Measurements from ENCODE around the gene MAP7D1. TPM values are rescaled to one million over a fixed set of nuclear protein-coding genes. Genes with fewer than 3 reads are reported as not detected.

MAP7D1 gene
- total RNA-seq, 2 donors from 2014 or later = 353 to 356 TPM

GRCh38 chr1:36150296-36151133 is 5.4 kb upstream of the MAP7D1 start:
- TF ChIP-seq CTCF (IDR thresholded peaks at IDR 0.05) = no peak
- Histone ChIP-seq H3K9me3 (no peaks in the 10 kb centered on the region), H3K27ac (peak overlapping the region; percentile 96 to 97), H3K4me1 (peaks cover 0 to 62% of the 10 kb centered on the region in 2 donors), H3K27me3 (no peaks in the 10 kb centered on the region), H3K4me3 (peak overlapping the region in 1 of 2 donors; percentile 8), H3K36me3 (peaks cover 5% of the 10 kb centered on the region)
- DNase-seq (ENCODE audit: low spot score) = peak; percentile 97

DNA sequence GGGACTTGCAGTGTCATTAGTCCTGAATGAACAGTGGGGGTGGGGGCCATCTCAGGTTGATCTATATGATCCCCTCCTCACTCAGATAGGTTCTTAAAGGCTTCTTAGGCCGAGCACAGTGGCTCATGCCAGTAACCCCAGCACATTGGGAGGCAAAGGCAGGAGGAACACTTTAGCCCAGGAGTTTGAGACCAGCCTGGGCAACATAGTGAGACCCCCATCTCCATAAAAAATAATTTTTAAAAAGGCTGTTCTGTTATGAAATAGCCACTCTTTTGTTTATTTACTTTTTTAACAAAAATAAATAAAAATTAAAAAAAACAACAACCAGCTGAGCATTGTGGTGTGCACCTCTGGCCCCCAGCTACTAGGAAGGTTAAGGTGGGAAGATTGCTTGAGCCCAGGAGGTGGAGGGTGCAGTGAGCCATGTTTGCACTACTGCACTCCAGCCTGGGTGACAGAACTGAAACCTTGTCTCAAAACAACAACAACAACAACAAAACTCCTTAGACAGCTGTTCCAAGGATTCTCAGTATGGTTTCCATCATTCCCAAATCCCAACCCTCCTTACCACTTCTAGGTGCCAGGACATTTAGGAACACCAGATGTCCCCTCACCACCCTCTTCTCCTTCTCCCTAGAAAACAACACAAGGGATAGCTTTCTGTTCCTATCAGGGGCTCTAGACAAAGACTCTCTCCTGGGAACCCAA is 4.7 kb upstream of the MAP7D1 start:
- H3K4me1 ChIP-seq = peaks cover 0 to 62% of the 10 kb centered on the region in 2 donors
- H3K36me3 ChIP-seq = peaks cover 5% of the 10 kb centered on the region
- DNase-seq (ENCODE audit: low spot score) = no peak
- no peak overlapping the region for H3K4me3 ChIP-seq
- no peak for TF ChIP-seq CTCF (IDR thresholded peaks at IDR 0.05)
- no peaks in the 10 kb centered on the region for H3K9me3 ChIP-seq
- H3K27ac ChIP-seq = peak overlapping the region; percentile 96 to 97
- H3K27me3 ChIP-seq = no peaks in the 10 kb centered on the region

DNA sequence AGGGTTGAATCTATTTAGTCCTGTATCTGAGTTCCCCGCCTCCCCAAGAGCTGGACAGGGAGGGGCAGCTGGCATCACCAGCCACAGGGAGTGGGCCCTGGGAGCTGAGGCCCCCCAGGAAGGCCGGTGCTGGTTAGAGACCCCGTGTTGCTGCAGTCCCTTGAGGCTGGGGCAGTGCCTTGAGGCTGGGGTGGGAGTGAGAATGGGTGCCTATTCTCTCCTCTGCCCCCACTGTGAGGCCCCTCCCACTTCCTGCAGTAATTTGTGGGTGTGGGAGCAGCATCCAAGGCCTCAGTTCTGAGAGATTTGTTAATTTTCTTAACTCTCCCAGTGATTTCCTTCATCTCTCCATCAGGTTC is 4.1 kb upstream of the MAP7D1 start:
- H3K9me3 ChIP-seq = no peaks in the 10 kb centered on the region
- peaks cover 0 to 62% of the 10 kb centered on the region in 2 donors for H3K4me1 ChIP-seq
- H3K36me3 ChIP-seq = peaks cover 5% of the 10 kb centered on the region
- no peak for TF ChIP-seq CTCF (IDR thresholded peaks at IDR 0.05)
- H3K4me3 ChIP-seq = no peak overlapping the region
- H3K27me3 ChIP-seq = no peaks in the 10 kb centered on the region
- H3K27ac ChIP-seq = peak overlapping the region; percentile 96 to 97
- no peak for DNase-seq (ENCODE audit: low spot score)

GRCh38 chr1:36153476-36153875 is 2.5 kb upstream of the MAP7D1 start:
- Histone ChIP-seq H3K36me3 (no peaks in the 10 kb centered on the region), H3K4me3 (no peak overlapping the region), H3K27ac (peak overlapping the region in 1 of 2 donors; percentile 96), H3K4me1 (peaks cover 0 to 57% of the 10 kb centered on the region in 2 donors), H3K9me3 (no peaks in the 10 kb centered on the region), H3K27me3 (no peaks in the 10 kb centered on the region)
- no peak for TF ChIP-seq CTCF (IDR thresholded peaks at IDR 0.05)
- no peak for DNase-seq (ENCODE audit: low spot score)

GRCh38 chr1:36154335-36154734 is 1.6 kb upstream of the MAP7D1 start:
- Histone ChIP-seq H3K4me1 (peaks cover 0 to 63% of the 10 kb centered on the region in 2 donors), H3K36me3 (no peaks in the 10 kb centered on the region), H3K4me3 (no peak overlapping the region), H3K9me3 (no peaks in the 10 kb centered on the region), H3K27ac (peak overlapping the region; percentile 98 to 100), H3K27me3 (no peaks in the 10 kb centered on the region)
- no peak for TF ChIP-seq CTCF (IDR thresholded peaks at IDR 0.05)
- DNase-seq (ENCODE audit: low spot score) = no peak

All from right atrium auricular region (tissue), 2 donors.